Measurements from ENCODE around the gene TMEM164.
"Not testable (repeated sequence)": the region's sequence is repeated elsewhere in the genome, so short reads cannot be mapped to it uniquely, and the experiment has no call there.

Gene TMEM164

DNA sequence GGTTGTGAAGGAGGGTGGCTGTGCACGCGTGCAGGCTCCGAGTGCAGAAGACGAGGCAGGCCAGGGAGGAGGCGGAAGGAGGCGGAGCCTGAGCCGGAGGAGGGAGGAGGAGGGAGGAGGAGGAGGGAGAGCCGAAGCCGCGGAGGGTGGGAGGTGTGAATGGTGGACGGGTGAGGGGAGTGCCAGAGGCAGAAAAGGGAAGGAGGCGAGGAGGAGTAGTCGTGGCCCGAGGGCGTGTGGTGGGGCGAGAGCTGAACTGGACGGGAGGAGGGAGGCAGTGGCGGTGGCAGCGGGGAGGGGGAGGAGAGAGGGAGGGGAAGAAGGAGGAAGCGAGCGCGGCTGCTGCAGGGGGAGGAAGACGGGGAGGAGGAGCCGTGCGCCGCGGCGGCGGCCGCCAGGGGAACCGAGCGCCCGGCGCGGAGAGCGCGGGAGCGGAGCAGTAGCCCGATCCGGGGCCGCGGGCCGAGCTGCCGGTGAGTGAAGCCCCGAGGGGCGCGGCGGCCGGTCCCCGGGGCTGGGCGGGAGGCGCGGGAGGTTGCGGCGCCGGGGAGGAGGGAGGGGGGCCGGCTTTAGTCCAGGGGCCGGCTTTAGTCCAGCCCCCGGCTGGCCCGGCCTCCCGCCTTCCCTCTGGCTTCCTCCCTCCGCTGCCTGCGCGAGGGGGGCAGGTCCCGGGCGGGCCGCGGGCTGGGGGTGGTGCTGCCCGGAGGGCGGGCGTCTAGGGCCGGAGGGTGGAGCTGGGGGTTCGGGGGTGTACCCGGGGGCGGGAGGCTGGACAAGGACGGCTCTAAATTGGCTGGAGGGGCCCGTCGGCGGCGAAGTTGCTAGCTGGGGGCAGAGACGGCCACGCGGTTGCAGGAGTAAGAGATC lies at the start of gene TMEM164:
TSS of gene TMEM164 (plus strand) at position 815 of the 867 bp plus-strand sequence. CDS start 661 bp downstream, outside the sequence.
- DNase-seq, result peak; percentile 84

DNA sequence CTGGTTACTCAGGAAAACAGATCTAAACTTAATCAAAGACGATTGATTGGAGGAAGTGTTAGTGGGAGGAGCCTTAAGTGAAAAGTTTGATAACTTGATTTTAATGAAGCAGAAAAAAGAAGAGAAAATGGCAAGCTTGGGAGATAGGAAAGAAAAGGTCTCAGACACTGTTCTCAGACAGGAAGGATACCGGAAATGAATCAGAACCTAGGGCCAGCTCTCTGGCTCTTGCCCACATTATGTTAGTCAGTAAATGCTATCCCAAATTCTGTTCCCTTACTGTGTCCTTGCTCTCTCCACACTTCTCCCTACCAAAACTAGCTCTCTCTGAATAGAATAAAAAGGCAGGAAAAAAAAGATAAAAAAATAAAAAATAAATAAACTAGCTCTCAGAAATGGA lies 48.6 kb upstream of the TMEM164 start:
- no peak for DNase-seq

DNA sequence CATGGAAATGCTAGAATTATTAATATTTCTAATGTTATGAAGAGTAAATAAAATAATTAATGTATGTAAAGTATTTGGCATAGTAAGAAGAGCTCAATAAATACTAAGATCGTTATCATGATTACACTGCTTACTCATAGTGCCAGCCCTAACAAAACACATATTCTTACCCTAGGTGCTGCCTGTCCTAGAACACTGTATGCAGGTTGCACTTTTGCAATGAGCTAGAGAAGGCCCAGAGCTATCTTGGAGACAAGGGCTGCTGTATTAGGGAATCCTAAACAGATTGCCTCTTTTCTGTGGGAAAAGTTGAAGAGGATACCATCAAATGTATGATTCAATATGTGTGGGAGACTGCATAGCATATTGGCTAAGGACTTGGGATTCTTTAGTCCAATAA lies 48.0 kb upstream of the TMEM164 start:
- no peak for DNase-seq

DNA sequence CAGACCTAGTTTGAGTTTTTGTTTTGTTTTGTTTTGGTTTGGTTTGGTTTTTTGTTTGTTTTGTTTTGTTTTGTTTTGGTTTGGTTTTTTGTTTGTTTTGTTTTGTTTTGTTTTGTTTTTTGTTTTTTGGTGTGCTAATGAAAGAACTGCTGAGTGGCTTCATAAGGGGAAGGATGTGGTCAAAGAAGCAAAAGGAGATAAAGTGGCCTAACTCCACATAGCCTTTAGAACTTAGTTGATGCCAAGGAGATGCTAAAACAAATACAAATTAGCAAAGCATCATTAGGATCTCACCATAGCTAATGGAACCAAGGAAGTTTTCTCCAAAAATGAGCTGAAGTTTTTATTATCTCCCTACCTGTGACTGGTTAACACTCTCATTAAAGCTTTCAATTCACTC lies 44.6 kb upstream of the TMEM164 start:
- no peak for DNase-seq

DNA sequence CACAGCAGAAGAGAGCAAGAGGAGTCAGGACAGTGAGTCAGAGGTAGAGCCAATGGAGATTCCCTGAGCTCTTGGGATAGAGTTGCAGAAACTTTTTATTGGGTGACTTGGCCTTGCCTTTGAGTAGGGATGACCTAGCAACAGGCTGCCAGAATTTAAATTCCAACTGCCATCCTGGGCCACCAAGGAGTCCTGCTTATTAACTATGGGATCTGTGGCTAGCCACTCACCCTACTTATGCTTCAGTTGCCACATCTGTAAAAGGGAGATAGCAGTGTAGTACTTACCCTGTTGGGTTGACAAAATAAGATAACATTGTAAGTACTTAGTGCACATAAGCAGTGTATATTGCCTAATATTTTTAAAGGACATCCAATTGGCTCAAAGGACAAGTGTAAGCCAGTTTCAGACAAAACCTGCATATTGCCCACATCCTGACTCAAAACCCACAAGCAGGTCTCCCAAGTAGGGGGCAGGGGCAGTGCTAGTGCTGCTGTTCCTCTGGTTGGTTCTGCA lies 43.5 kb upstream of the TMEM164 start:
- DNase-seq, result no peak

DNA sequence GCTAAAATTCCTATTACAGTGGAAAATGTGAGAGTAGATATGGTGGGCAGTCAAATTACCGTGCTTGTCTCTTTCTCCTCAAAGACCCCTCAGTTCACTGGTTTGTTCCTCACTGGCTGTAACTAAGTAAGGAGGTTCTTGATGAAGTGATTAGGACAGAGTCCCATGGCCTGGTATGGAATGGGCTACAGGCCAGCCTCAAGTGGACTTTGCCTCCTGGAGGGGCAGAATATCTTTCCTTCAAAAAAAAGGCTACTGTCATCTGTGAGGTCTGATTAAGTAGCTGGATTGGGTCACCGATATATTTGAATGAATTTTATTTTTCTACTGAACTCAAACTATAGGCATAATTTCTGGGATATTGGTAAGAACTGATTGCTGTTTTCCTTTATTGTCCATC lies 38.5 kb upstream of the TMEM164 start:
- no peak for DNase-seq

DNA sequence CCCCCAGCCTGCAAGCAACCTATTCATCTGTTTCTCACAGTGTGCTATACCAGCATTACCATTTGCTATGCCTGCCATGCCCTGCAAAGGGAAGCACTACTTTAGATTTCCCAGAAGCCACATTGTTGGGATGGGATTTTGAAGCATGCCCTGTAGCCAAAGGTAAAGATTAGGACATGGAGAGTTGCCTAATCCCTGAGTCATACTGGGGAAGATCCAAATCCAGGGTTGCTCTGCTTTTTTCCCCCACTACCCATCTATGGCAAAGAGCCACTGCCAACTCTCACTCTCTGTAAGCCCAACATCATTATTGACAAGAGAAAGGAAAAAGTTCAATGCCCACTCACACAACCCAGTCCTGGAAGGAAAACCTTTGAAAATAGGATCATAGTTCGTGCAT lies 36.7 kb upstream of the TMEM164 start:
- DNase-seq, result no peak

DNA sequence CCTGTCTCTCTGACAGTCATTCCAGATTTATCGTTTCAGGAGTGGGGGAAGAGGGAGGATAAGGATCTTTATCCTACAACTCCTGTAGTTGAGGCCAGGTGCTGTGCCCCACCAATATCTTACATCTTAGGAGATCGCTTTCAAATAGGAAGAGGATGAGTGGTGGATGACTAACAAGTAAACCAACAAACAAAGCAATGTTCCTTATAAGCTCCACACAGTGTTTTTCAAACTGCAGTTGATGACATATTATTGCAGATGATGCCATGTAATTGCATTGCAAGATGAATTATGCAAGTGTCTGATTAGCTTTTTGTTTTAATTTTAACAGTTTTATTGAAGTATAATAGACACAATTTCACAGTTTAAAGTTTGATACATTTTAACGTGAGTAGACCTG lies 35.8 kb upstream of the TMEM164 start:
- DNase-seq, result no peak

DNA sequence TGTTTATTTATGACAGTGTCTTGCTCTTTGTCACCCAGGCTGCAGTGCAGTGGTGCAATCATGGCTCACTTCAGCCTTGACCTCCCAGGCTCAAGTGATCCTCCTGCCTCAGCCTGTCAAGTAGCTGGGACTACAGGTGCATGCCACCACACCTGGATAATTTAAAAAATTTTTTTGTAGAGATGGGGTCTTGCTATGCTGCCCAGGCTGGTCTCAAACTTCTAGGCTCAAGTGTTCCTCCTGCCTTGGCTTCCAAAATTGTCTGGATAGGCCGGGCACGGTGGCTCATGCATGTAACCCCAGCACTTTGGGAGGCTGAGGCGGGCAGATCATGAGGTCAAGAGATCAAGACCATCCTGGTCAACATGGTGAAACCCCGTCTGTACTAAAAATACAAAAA lies 32.1 kb upstream of the TMEM164 start:
- DNase-seq, result not testable (repeated sequence)

DNA sequence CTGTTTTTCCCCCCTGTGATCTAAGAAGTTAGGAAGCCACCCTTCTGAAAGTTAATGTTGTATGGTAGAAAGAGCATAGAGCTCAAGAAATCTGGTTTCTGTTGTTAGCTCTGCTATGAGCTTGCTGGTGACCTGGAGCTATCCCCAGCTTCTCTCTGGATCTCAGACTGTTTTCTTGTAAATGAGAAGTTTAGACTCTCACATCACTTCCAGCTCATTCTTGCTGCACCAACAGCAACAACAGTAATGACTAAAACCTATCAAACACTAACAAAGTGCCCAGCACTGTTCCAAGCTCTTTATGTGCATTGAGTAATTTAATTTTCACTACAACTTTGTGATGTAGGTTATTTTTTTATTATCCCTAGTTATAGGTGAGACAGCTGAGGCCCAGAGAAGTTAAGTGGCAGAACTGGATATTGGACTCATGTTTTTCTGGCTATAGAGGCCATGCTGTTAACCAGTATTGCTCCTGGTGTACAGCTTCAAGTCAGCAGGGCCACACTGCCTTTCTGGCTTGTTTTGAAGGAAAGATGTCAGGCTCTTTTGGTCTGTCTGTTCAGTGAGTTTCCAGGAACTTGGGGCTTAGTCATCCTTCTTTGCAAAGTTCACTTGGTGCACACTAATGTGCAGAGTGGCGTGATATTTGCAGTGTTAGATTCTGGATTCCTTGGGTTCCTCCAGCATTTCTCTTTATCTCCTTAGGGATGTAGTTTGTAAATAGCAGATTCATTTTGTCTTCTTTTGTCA lies 27.8 kb upstream of the TMEM164 start:
- DNase-seq, result no peak

DNA sequence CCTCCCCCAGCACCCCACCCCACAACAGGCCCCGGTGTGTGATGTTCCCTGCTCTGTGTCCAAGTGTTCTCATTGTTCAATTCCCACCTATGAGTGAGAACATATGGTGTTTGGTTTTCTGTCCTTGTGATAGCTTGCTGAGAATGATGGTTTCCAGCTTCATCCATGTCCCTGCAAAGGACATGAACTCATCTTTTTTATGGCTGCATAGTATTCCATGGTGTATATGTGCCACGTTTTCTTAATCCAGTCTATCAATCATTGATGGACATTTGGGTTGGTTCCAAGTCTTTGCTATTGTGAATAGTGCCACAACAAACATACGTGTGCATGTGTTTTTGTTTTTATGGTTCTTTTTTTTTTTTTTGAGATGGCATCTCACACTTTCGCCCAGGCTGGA lies 17.7 kb upstream of the TMEM164 start:
- DNase-seq, result not testable (repeated sequence)

DNA sequence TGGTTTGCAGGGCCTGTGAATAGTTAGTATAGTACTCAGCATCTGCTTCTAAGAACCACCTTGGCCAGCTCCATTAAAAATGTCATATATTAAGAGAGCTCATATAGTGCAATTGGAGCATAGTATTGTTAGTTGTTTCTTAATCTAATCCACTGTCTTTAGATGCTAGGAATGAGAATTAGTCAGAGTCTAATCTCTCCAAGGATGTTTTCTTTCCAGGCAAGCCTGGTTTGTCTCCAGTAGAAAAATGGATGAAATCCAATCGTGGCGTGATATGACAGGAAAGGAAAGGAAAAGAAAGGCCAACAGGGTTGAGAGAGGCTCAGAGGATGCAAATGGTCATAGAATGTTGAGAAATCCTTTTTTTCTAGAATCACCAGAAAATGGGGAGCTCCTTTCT lies 15.0 kb upstream of the TMEM164 start:
- DNase-seq, result no peak

DNA sequence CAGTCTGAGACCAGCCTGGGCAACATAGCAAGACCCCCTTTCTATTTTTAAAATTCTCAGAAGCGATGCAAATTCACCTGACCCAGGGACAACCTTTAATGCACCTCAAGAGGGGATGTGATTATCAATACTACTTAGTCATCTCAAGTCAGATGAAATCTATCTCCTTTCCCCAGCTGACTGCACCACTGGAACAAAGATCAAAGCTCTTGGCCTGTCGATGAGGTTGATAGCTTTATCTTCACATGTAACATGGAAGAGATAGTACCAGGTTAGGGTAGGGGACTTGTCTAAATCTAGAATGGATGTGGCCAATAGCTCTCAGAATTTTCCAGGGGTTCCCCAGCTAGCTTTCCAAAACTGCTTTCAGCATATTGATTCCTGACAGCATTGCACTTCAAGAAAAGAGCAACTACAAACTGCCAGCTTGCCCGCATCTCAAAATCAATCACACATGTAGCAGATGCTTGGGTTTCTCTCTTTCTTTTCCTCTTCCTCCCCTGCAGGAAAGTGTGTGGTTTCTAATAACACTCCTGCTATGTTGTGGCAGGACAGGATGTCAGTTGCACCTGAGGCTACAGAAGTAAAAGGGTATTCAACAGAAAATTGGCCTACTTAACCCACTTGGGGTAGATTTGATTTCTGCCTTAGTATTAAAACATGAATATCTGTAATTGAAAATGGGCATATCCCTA lies 12.2 kb upstream of the TMEM164 start:
- DNase-seq, result no peak

DNA sequence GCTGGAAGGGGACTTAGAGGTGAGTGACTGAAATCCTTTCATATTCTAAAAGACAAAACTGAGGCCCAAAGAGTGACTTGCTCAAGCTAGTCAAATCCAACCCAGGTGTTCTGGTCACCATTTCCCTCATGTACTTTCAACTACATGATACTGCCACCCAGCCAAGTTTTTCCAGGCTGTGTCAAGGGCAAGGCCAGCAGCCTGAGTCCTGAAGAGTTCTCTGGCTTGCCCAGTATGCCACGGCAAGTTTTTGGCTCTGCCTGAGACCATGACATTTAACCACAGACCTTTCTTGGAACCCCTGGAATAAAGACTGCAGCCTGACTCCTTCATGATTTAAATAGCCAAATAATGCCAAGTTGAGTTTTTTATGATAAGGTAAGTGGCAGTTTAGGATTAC lies 10.7 kb upstream of the TMEM164 start:
- DNase-seq, result no peak

DNA sequence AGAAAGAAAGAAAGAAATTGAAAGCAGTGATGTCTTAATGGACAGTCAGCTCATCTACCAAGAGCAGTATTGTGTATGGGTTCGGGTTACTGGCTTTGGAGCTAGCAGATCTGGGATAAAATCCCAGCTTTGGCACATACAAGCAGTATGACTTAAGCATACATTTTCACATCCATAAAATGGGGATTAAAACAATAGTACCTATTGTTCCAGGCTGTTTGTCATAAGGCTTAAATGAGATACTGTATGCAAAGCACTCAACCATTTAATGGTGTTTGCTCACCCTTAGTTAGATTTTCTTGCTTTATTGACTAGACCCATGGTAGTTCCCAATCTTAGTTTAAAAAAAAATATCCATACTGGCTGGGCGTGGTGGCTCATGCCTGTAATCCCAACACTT lies 7.8 kb upstream of the TMEM164 start:
- no peak for DNase-seq

DNA sequence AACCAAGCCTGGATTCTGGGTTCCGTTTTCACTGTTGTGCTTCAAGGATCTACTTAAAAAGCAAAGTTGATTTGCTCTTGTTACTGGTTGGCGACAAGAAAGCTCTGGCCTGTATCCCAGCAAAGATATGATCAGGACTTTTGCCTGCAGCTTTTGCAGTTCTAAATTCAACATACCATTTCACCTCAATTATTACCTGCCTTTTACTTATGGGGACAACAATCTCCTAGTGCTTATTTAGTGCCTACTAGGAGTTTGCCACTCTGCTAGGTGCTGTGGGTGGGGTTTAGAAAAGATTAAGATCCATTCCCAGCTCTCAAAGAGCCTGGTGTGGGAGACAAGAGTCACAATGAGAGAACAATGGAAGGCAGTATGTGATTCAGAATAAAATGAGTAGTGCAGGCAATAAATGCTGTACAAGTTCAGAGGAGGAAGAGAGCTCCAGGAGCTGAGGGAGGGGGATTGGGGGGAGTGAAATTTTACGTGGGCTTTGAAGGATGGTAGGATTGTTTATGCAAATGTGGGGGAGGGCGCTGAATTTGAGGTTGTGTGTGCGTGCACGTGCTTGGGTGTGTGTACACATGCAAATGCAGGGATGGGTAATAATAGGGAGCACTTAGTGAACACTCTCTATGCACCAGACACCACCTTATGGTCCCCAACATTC lies 5.0 kb upstream of the TMEM164 start:
- DNase-seq, result no peak

DNA sequence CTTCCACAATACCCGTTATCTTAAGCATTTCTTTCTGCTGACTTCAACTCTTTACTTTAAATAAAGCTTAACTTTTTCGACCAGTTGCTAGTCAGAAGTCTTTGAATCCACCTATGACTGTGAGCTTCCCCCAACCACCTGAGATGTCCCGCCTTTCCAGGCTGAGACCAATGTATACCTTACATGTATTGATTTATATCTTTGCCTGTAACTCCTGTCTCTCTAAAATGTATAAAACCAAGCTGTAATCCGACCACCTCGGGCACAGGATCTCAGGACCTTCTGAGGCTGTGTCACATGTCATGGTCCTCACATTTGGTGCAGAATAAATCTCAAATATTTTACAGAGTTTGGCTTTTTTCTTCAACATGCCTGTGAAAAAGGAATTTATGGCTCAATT lies 2.9 kb upstream of the TMEM164 start:
- no peak for DNase-seq

DNA sequence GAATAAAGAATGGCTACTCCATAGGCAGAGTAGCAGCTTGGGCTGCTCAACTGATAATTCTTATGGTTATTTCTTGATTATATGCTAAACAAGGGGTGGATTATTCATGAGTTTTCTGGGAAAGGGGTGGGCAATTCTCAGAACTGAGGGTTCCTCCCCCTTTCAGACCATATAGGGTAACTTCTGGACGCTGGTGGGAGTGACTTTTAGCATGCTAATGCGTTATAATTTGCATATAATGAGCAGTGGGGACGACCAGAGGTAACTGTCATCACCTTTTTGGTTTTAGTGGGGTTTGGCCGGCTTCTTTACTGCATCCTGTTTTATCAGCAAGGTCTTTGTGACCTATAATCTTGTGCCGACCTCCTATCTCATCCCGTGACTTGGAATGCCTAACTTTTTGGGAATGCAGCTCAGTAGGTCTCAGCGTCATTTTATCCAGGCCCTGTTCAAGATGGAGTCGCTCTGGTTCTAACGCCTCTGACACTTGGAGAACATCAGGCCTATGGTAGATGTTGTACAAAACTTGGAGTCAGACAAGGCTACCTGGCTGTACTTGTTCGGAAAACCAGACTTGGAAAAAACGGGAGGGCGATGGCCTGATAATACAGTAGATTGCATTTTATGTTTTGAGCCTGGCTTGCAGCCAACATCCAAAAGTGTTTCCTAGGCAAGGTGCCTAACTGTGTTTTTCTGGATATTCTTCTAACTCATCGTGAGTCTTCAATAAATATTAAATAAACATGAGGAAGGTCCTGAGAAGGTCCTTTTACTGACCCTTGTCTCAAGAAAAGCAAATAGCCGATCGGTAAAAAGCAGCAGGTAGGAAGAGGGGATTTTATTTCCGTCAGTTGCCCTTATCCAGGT lies 1.8 kb upstream of the TMEM164 start:
- no peak for DNase-seq

DNA sequence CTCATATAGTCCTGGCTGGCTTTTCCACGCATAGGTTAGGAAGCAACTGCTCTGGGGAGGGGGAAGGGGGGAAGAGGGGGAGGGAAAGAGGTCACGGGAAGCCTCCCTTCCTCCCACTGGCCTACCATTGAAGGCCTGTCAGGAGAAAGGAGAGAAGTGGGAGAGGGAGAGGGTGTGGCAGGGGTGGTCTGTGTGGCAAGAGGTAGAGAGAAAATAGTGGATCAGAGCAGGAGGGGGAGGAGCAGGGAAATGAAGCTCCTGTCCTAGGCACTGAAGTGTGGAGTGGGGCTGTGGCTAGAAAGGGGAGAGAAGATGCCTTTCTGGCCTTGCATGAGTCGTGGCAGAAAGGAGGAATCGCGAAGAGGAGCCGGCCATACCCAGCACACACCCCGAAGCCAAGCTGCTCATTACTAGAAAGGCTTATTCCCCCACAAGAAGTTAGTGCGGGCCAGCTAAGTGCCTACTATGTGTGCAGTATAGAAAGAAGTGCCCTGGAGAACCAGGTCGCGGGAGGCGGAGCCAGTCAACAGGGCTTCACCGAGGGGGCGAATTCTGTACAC lies 1.1 kb upstream of the TMEM164 start:
- DNase-seq, result no peak

DNA sequence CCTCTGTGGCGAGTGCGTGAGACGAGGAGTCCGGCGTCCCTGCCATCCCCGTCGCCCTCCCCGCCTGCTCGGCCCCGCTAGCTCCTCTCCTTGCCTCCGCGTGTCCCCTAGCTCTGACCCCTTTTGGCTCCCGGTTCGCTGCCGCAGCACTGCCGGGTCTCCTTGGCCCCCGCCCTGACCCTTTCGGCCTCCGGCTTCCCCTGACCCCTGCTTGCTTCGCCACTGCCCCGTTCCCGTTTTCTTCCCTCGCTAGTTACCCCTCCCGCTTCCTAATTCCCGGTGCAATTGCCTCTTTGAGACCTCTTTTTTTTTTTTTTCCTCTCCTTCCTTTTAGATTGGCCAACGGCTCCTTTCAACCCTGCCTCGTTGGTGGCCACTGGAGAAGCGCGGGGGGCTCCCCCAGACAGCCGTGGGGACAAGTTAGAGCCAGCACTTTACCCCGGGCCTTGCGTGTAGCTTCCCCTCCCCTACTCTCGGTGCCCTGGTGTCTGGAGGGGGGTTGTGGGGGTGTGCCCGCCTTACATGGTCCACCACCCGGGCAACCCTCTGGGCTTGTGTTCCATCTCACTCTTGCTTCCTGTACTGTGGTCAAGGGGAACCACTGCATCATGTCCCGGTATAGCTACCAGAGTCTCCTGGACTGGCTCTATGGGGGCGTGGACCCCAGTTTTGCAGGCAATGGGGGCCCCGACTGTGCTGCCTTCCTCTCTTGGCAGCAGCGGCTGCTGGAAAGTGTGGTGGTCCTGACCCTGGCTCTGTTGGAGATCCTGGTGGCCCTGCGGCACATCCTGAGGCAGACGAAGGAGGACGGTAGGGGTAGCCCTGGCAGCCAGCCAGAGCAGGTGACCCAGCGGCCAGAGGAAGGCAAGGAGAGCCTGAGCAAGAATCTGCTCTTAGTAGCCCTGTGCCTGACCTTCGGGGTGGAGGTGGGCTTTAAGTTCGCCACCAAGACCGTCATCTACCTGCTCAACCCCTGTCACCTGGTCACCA lies 548 bp downstream of the TMEM164 start:
- peak; percentile 3 for DNase-seq
